ENCODE data around the gene KIFC1.

The KIFC1 gene

DNA sequence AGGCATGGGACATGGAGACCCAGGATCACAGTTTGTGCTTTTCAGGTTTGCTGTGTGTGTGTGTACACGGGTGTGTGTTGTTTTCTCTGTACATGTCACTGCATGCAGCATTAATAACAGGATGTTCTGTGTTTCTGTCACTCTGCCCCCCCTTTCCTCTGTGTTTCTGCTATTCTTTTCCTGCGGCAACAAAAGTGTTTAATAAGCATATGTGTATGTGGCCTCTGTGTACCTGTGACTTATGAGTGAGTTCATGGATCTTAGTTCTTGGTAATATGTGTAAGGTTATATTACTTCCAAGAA is 38.1 kb downstream of the KIFC1 start:
- Histone ChIP-seq H3K4me1 (ENCODE audit: insufficient read depth, low read length) (peaks cover 53% of the 10 kb centered on the region), H3K9me3 (ENCODE audit: insufficient read depth, low read depth, low read length) (no peaks in the 10 kb centered on the region), H3K9ac (ENCODE audit: low read depth, low read length) (no peak overlapping the region), H3K27me3 (ENCODE audit: insufficient read depth, low read length) (no peaks in the 10 kb centered on the region), H3K4me3 (ENCODE audit: low read length) (no peak overlapping the region), H3K36me3 (ENCODE audit: insufficient read depth, low read length) (no peaks in the 10 kb centered on the region), H3K27ac (ENCODE audit: low read depth, low read length) (no peak overlapping the region)
- WGBS, result 81% methylated on average over 2 of the region's 2 CpGs

DNA sequence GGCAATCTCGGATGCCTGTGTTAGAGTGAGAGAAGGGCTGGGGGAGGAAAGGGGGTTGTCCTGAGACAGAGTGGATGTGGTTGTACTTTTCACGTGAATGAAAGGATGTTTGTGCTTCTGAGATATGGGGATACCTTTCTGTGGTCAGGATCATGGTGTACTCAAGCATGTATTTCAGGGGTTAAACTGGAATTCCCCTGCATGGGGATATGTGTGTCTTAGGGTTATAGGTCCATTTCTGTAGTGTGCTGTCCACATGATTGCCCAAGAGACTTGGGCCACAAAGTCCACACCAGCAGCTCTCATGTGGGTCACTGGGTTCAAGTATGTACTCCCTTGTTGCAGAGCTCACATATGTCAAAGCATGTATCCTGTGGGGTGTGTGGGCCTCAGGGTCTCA is 38.7 kb downstream of the KIFC1 start:
- H3K9ac ChIP-seq (ENCODE audit: low read depth, low read length), result no peak overlapping the region
- H3K4me3 ChIP-seq (ENCODE audit: low read length), result peak overlapping the region; percentile 57; the same call in 1 of the 2 replicates
- H3K4me1 ChIP-seq (ENCODE audit: insufficient read depth, low read length), result peaks cover 49% of the 10 kb centered on the region
- peak overlapping the region; percentile 100 for H3K27ac ChIP-seq (ENCODE audit: low read depth, low read length)
- H3K27me3 ChIP-seq (ENCODE audit: insufficient read depth, low read length), result no peaks in the 10 kb centered on the region
- 62% methylated on average over 2 of the region's 2 CpGs for WGBS
- peaks cover 5% of the 10 kb centered on the region for H3K36me3 ChIP-seq (ENCODE audit: insufficient read depth, low read length)
- no peaks in the 10 kb centered on the region for H3K9me3 ChIP-seq (ENCODE audit: insufficient read depth, low read depth, low read length)

DNA sequence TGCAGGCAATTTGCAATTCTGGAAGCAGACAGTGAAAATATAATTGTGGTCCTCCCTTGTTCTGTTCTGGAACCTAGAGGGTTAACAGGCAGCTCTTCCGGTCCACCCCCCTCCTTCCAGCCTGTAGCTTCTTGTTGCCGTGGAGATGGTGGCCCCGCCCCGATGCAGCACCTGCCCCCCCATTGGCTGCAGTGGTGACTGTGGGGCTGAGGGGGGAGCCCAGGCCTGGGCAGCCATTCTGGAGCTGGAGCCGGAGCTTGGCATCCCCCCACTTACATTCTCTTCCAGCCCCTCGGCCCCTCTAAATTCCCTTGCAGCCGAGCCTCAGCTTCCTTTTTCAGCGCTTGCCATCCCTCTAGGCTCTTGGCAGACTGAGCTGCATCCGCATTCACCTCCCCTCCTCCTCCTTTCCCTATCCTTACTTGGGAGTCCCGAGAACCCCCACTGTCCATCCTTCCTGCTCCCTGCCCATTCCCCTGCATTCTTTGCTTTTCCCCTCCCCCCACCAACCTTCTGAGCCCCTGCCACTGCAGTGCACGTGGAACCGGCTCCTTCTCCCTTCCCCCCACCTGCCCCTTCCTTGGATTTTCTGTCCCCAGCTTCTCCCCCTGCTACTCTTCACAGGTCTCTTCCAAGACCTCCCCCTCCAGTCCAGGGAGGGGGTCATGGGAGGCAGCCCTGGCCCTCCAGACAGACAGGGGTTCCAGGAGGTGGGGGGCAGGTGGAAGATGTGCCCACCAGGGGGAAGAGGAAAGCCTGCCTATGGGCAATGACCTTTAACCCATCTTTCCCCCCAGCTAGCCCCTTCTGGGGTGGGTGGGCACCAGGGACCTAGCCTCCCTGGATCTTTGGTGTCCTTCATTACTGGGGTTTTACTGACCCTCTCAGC is 39.6 kb downstream of the KIFC1 start:
- Histone ChIP-seq H3K27ac (ENCODE audit: low read depth, low read length) (peak overlapping the region; percentile 100), H3K4me3 (ENCODE audit: low read length) (peak overlapping the region; percentile 57), H3K9ac (ENCODE audit: low read depth, low read length) (peak overlapping the region; percentile 83), H3K9me3 (ENCODE audit: insufficient read depth, low read depth, low read length) (no peaks in the 10 kb centered on the region), H3K36me3 (ENCODE audit: insufficient read depth, low read length) (peaks cover 14% of the 10 kb centered on the region), H3K27me3 (ENCODE audit: insufficient read depth, low read length) (no peaks in the 10 kb centered on the region), H3K4me1 (ENCODE audit: insufficient read depth, low read length) (peaks cover 49% of the 10 kb centered on the region)
- 1% methylated on average over 11 of the region's 12 CpGs for WGBS

DNA sequence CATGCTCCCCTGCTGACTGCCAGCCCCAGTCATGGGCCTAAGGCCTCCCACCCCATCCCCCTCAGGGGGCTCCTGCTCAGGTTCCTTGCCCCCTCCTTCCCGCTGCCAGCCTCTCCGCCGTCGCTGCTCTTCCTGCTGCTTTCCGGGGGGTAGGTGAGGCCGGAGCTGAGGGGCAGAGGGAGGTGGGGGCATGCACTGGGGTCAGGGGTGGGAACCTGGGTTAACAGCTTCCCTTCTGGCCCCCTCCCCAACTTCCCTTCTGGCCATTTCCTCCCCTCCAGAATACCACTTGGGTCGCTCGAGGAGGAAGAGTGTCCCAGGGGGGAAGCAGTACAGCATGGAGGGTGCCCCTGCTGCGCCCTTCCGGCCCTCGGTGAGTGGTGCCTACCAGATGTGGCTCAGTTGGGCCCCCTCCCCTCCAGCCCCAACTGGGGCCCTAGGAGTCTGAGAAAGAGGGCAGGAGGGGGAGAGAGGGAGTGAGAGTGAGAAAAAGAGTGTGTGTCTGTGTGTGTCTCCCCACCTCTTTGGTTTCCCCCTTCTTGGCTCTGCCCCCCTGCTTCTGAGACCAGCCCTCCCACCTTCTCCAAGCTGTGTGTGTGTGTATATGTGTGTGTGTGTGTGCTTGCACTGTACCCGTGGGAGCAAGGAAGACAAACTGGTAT is 40.4 kb downstream of the KIFC1 start:
- no peaks in the 10 kb centered on the region for H3K27me3 ChIP-seq (ENCODE audit: insufficient read depth, low read length)
- peaks cover 22% of the 10 kb centered on the region for H3K36me3 ChIP-seq (ENCODE audit: insufficient read depth, low read length)
- peak overlapping the region; percentile 100 for H3K27ac ChIP-seq (ENCODE audit: low read depth, low read length)
- no peaks in the 10 kb centered on the region for H3K9me3 ChIP-seq (ENCODE audit: insufficient read depth, low read depth, low read length)
- peak overlapping the region; percentile 57 for H3K4me3 ChIP-seq (ENCODE audit: low read length)
- peak overlapping the region; percentile 83 for H3K9ac ChIP-seq (ENCODE audit: low read depth, low read length)
- peaks cover 48% of the 10 kb centered on the region for H3K4me1 ChIP-seq (ENCODE audit: insufficient read depth, low read length)
- WGBS, result 0% methylated on average over 7 of the region's 12 CpGs

DNA sequence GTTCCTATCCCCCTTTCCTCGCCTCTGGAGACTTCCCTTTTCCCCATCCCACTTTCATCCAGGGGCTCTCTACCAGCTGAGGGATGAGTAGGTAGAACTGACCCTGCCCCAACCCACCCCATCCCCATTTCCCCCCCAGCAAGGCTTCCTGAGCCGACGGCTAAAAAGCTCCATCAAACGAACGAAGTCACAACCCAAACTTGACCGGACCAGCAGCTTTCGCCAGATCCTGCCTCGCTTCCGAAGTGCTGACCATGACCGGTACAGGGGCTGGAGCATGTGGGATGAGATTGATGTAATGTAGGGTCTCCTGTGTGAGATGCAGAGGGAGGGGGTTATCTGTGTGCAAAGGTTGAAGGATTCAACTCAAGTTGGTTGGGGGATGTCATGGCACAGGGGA is 40.9 kb downstream of the KIFC1 start:
- no peaks in the 10 kb centered on the region for H3K9me3 ChIP-seq (ENCODE audit: insufficient read depth, low read depth, low read length)
- peak overlapping the region; percentile 100 for H3K27ac ChIP-seq (ENCODE audit: low read depth, low read length)
- H3K9ac ChIP-seq (ENCODE audit: low read depth, low read length), result peak overlapping the region; percentile 83
- peaks cover 27% of the 10 kb centered on the region for H3K36me3 ChIP-seq (ENCODE audit: insufficient read depth, low read length)
- H3K27me3 ChIP-seq (ENCODE audit: insufficient read depth, low read length), result no peaks in the 10 kb centered on the region
- peaks cover 44% of the 10 kb centered on the region for H3K4me1 ChIP-seq (ENCODE audit: insufficient read depth, low read length)
- WGBS, result 27% methylated on average over 10 of the region's 10 CpGs
- peak overlapping the region; percentile 57 for H3K4me3 ChIP-seq (ENCODE audit: low read length)

DNA sequence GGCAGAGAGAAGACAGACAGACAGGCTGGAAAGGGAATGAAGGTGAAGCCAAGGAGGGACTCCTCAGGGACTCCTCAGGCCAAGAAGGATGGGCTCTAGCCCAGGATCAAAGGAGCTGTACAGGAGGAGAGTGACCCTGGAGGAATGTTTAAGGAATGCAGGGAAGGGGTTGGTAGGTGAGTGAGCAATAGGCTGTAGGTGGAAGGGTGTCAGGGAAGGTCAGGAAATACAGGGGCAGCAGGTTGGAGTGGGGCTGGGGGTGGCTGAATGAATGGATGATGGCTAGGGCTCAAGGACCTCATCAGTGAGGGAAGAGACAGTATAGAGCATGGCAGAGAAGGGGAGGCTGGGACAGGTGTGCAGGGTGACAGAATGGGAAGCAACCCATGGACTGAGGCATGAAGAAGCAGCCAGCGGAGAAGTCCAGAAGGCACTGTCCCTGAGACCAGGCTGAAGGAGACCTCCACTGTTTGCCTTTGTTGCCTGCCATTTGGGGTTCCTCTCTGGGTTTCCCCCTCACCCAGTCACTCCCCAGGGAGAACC is 41.4 kb downstream of the KIFC1 start:
- Histone ChIP-seq H3K27me3 (ENCODE audit: insufficient read depth, low read length) (no peaks in the 10 kb centered on the region), H3K36me3 (ENCODE audit: insufficient read depth, low read length) (peaks cover 32% of the 10 kb centered on the region), H3K4me1 (ENCODE audit: insufficient read depth, low read length) (peaks cover 44% of the 10 kb centered on the region), H3K9me3 (ENCODE audit: insufficient read depth, low read depth, low read length) (no peaks in the 10 kb centered on the region), H3K4me3 (ENCODE audit: low read length) (peak overlapping the region; percentile 57), H3K27ac (ENCODE audit: low read depth, low read length) (peak overlapping the region; percentile 100), H3K9ac (ENCODE audit: low read depth, low read length) (peak overlapping the region; percentile 33; the same call in 1 of the 2 replicates)
- WGBS, result 64% methylated on average over 1 of the region's 1 CpG

DNA sequence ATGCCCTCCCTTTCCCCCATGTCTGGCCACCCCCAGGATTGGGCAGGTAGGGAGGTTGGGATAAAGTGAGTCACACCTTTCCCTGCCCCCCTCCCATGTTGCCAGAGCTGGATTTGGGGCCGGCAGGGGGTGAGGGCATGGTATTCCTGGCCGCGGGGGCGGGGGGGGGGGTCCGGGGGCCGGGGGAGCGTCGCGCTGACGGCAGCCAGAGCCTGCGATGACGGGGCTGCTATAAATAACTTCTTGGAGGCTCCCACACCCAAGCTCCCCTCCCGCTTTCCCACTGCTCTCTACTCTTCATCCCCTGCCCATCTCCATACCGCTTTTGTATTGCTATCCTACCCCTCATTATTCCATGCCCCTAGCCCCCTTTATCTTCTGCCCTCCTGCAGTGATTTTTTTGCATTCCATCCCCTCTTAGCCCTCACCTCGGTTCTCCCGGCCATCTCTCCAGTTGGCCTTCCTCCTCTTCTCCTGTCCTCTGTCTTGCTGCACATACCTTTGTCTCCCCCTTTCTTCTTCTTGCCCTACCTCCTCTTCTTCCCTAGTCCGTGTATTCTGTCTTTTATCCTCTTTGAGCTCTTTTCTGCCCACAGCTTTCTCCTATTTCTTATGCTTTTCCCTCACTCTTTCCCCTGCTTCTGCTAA is 42.0 kb downstream of the KIFC1 start:
- Histone ChIP-seq H3K9me3 (ENCODE audit: insufficient read depth, low read depth, low read length) (no peaks in the 10 kb centered on the region), H3K27ac (ENCODE audit: low read depth, low read length) (peak overlapping the region; percentile 100), H3K4me3 (ENCODE audit: low read length) (peak overlapping the region; percentile 57), H3K9ac (ENCODE audit: low read depth, low read length) (peak overlapping the region; percentile 33; the same call in 1 of the 2 replicates), H3K27me3 (ENCODE audit: insufficient read depth, low read length) (no peaks in the 10 kb centered on the region), H3K4me1 (ENCODE audit: insufficient read depth, low read length) (peaks cover 39% of the 10 kb centered on the region), H3K36me3 (ENCODE audit: insufficient read depth, low read length) (peaks cover 37% of the 10 kb centered on the region)
- WGBS, result 5% methylated on average over 13 of the region's 17 CpGs

DNA sequence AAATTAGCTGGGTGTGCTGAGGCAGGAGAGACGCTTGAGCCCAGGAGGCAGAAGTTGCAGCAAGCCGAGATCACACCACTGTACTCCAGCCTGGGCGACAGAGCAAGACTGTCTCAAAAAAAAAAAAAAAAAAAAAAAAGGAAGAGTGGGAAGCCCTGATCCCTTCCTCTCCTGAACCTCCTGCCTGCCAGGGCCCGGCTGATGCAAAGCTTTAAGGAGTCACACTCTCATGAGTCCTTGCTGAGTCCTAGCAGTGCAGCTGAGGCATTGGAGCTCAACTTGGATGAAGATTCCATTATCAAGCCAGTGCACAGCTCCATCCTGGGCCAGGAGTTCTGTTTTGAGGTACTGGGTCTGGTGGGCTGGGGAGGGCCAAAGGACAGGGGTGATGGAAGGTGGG is 43.3 kb downstream of the KIFC1 start:
- H3K9ac ChIP-seq (ENCODE audit: low read depth, low read length), result no peak overlapping the region
- 96% methylated on average over 4 of the region's 4 CpGs for WGBS
- no peak overlapping the region; the same call in 1 of the 2 replicates for H3K27ac ChIP-seq (ENCODE audit: low read depth, low read length)
- H3K36me3 ChIP-seq (ENCODE audit: insufficient read depth, low read length), result peaks cover 48% of the 10 kb centered on the region
- H3K4me3 ChIP-seq (ENCODE audit: low read length), result no peak overlapping the region
- H3K9me3 ChIP-seq (ENCODE audit: insufficient read depth, low read depth, low read length), result no peaks in the 10 kb centered on the region
- H3K4me1 ChIP-seq (ENCODE audit: insufficient read depth, low read length), result peaks cover 28% of the 10 kb centered on the region
- no peaks in the 10 kb centered on the region for H3K27me3 ChIP-seq (ENCODE audit: insufficient read depth, low read length)

DNA sequence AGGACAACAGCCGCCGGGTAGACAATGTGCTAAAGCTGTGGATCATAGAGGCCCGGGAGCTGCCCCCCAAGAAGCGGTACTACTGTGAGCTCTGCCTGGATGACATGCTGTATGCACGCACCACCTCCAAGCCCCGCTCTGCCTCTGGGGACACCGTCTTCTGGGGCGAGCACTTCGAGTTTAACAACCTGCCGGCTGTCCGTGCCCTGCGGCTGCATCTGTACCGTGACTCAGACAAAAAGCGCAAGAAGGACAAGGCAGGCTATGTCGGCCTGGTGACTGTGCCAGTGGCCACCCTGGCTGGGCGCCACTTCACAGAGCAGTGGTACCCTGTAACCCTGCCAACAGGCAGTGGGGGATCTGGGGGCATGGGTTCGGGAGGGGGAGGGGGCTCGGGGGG is 46.0 kb downstream of the KIFC1 start:
- Histone ChIP-seq H3K4me1 (ENCODE audit: insufficient read depth, low read length) (peaks cover 14% of the 10 kb centered on the region), H3K9ac (ENCODE audit: low read depth, low read length) (no peak overlapping the region), H3K27me3 (ENCODE audit: insufficient read depth, low read length) (no peaks in the 10 kb centered on the region), H3K4me3 (ENCODE audit: low read length) (no peak overlapping the region), H3K36me3 (ENCODE audit: insufficient read depth, low read length) (peaks cover 75% of the 10 kb centered on the region), H3K9me3 (ENCODE audit: insufficient read depth, low read depth, low read length) (no peaks in the 10 kb centered on the region), H3K27ac (ENCODE audit: low read depth, low read length) (no peak overlapping the region)
- whole genome bisulfite sequencing, result 95% methylated on average over 18 of the region's 18 CpGs

DNA sequence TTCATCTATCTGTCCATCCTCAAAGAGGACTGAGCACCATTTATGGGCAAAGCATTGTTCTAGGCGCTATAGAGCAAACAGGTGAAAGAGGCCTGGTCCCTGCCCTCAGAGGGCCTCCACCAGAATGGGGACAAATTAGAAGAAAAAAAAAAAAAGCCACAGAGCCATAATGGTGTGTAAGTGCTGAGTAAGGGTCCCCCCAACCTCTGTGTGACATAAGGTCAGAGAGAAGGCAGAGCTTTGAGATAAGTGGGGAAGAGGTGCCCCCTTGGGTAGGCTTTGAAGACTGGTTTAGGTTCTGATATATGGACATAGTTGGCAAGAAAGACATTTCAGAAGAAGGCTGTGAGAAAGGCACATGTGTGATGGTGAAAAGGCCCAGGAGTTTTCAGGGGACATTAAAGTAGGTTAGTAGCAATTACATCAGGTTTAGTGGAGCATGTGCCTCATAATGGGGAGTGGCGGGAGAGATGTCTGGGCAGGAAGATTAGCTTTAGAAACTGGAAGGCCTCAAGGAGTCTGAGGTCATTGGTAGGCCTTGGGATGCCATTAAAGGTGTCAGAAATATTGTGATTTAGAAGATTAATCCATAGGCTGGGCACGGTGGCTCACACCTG is 47.5 kb downstream of the KIFC1 start:
- no peaks in the 10 kb centered on the region for H3K27me3 ChIP-seq (ENCODE audit: insufficient read depth, low read length)
- no peak overlapping the region for H3K27ac ChIP-seq (ENCODE audit: low read depth, low read length)
- no peaks in the 10 kb centered on the region for H3K9me3 ChIP-seq (ENCODE audit: insufficient read depth, low read depth, low read length)
- no peak overlapping the region for H3K4me3 ChIP-seq (ENCODE audit: low read length)
- H3K4me1 ChIP-seq (ENCODE audit: insufficient read depth, low read length), result peaks cover 2% of the 10 kb centered on the region
- H3K9ac ChIP-seq (ENCODE audit: low read depth, low read length), result no peak overlapping the region
- WGBS, result 94% methylated on average over 3 of the region's 3 CpGs
- H3K36me3 ChIP-seq (ENCODE audit: insufficient read depth, low read length), result peaks cover 86% of the 10 kb centered on the region

Data from HUES64 (cell line).